Esophagus muscularis mucosa (tissue), 4 donors: Measurements from ENCODE around the gene LCORL. TPM values are rescaled to one million over a fixed set of nuclear protein-coding genes. Genes with fewer than 3 reads are reported as not detected.

Experiments used
- DNase-seq: peaks from one replicate; pipeline ENCODE4 v3.0.0-alpha.2; 2017; ENCODE audit errors: extremely low spot score
- H3K27ac ChIP-seq, 4 donors: fragments of 200-600 bp; sonication (generic); replicated peaks in 1 of 4; 1 replicate in 3 of 4; 2 replicates in 1 of 4; pipeline ENCODE4 v1.5.1; 2016 to 2019; ENCODE audit warnings: mild to moderate bottlenecking in 1 of 4
- H3K27me3 ChIP-seq, 4 donors: fragments of 200-600 bp; sonication (generic); one replicate each; pipeline versions ENCODE4 v1.5.1 to v1.6.0; 2016 to 2019
- H3K36me3 ChIP-seq, 4 donors: fragments of 200-600 bp; sonication (generic); one replicate each; pipeline ENCODE4 v1.5.1; 2016 to 2019
- H3K4me1 ChIP-seq, 4 donors: fragments of 200-600 bp; sonication (generic); one replicate each; pipeline ENCODE4 v1.5.1; 2016 to 2019
- H3K4me3 ChIP-seq, 4 donors: fragments of 200-600 bp; sonication (generic); 1 replicate in 2 of 4; 2 replicates in 2 of 4; pipeline ENCODE4 v1.5.1; 2016 to 2019; ENCODE audit warnings: mild to moderate bottlenecking in 4 of 4, moderate library complexity in 1 of 4
- H3K9me3 ChIP-seq, 4 donors: fragments of 200-600 bp; sonication (generic); 1 replicate in 3 of 4; 2 replicates in 1 of 4; pipeline ENCODE4 v1.5.1; 2016 to 2019
- EP300 ChIP-seq: sonication (generic); formaldehyde crosslinking; IDR thresholded peaks from one replicate; pipeline ENCODE4 v1.6.1; 2017; ENCODE audit warnings: antibody characterized with exemption
- POLR2A ChIP-seq: fragments of 450-650 bp; IDR thresholded peaks from one replicate; pipeline ENCODE4 v1.6.1; 2017; ENCODE audit warnings: antibody characterized with exemption, moderate library complexity, mild to moderate bottlenecking, low read depth
- POLR2AphosphoS5 ChIP-seq, 2 donors: sonication (generic); formaldehyde crosslinking; IDR thresholded peaks; one replicate each; pipeline ENCODE4 v1.6.1; 2017; ENCODE audit warnings: antibody characterized with exemption in 2 of 2
- WGBS: methylation state at CpG from one replicate; pipeline ENCODE4 v1.1.5; 2018; 5-methylcytosine and 5-hydroxymethylcytosine counted together
- intact Hi-C: fragments of 100-400 bp; cut with DNase I; formaldehyde crosslinking; loops from one replicate; pipeline ENCODE4 v1.15.1; 2023
- total RNA-seq, 4 donors: library from RNA; depleted of rRNA; stranded (reverse); fragments of >200 nt; gene quantifications; one replicate each; pipeline versions ENCODE4 v1.1.0 to v1.2.1, GENCODE V29; 2016
- TF ChIP-seq, protein P1 (sequence below), 3 experiments: fragments of 200-600 bp in 2 of 3; fragments of 450-650 bp in 1 of 3; sonication (generic) in 2 of 3; IDR thresholded peaks; one replicate each; pipeline ENCODE4 v1.5.1; 2017 to 2019; ENCODE audit warnings: antibody characterized with exemption in 3 of 3, mild to moderate bottlenecking in 2 of 3, moderate library complexity in 1 of 3

LCORL gene
- total RNA-seq, 4 donors from 2014 or later, result 7.6 to 14.1 (median 11.5) TPM

DNA sequence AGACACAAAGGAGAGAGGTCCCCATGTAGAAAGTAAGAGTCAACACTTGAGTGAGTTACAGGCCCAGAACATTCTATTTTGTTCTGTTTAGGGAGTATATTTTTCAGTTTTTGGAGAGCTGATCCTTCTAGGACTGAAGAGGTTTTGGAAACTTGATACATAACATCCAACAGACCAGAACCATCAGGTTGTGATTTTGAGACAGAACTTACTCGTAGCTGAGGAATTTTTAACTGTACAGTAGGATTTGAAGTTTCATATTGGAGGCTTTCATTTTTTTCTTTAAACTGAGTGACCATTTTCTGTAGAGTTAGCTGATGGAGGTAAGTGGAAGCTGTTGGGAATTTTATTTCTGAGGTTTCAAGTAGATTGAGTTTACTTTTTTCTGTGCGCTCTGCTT, 137.5 kb downstream of the LCORL start:
- H3K4me3 ChIP-seq, result no peak overlapping the region
- no peaks in the 10 kb centered on the region for H3K27me3 ChIP-seq
- H3K36me3 ChIP-seq, result peaks cover 2 to 15% (median 7%) of the 10 kb centered on the region in 4 donors
- WGBS, result 98% methylated on average over 2 of the region's 2 CpGs
- no peaks in the 10 kb centered on the region for H3K9me3 ChIP-seq
- intact Hi-C loops, result no loop called here
- no peaks in the 10 kb centered on the region for H3K4me1 ChIP-seq
- TF ChIP-seq, protein P1, sequence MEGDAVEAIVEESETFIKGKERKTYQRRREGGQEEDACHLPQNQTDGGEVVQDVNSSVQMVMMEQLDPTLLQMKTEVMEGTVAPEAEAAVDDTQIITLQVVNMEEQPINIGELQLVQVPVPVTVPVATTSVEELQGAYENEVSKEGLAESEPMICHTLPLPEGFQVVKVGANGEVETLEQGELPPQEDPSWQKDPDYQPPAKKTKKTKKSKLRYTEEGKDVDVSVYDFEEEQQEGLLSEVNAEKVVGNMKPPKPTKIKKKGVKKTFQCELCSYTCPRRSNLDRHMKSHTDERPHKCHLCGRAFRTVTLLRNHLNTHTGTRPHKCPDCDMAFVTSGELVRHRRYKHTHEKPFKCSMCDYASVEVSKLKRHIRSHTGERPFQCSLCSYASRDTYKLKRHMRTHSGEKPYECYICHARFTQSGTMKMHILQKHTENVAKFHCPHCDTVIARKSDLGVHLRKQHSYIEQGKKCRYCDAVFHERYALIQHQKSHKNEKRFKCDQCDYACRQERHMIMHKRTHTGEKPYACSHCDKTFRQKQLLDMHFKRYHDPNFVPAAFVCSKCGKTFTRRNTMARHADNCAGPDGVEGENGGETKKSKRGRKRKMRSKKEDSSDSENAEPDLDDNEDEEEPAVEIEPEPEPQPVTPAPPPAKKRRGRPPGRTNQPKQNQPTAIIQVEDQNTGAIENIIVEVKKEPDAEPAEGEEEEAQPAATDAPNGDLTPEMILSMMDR (IDR thresholded peaks at IDR 0.05), result no peak
- TF ChIP-seq POLR2AphosphoS5 (IDR thresholded peaks at IDR 0.05), result no peak
- TF ChIP-seq POLR2A, result no peak
- TF ChIP-seq EP300, result no peak
- no peak for DNase-seq
- no peak overlapping the region for H3K27ac ChIP-seq

DNA sequence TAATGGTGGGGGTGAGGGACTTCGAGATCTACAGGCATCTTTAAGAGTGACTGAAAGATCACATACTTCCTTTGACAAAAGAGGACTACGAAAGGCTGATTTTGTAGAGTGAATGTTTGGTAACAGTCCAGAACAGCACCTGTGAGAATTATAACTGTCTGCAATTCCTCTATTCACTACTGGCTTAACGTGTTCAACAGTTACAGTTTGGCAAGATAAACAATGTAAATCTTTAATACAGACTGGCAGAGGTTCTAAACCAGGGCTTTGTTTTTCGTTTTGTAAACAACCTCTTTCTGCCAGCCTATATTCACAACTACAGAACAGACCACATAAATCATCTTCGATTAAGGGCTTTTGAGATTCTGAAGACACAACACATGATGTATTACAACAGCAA, 143.9 kb downstream of the LCORL start:
- no peak for DNase-seq
- H3K4me3 ChIP-seq, result no peak overlapping the region
- intact Hi-C loops, result no loop called here
- H3K27me3 ChIP-seq, result no peaks in the 10 kb centered on the region
- H3K4me1 ChIP-seq, result no peaks in the 10 kb centered on the region
- H3K36me3 ChIP-seq, result no peaks in the 10 kb centered on the region
- no peak overlapping the region for H3K27ac ChIP-seq
- TF ChIP-seq, protein P1 (IDR thresholded peaks at IDR 0.05), result no peak
- TF ChIP-seq POLR2A, result no peak
- TF ChIP-seq POLR2AphosphoS5 (IDR thresholded peaks at IDR 0.05), result no peak
- TF ChIP-seq EP300, result no peak
- WGBS, result 82% methylated on average over 5 of the region's 5 CpGs
- H3K9me3 ChIP-seq, result no peaks in the 10 kb centered on the region

DNA sequence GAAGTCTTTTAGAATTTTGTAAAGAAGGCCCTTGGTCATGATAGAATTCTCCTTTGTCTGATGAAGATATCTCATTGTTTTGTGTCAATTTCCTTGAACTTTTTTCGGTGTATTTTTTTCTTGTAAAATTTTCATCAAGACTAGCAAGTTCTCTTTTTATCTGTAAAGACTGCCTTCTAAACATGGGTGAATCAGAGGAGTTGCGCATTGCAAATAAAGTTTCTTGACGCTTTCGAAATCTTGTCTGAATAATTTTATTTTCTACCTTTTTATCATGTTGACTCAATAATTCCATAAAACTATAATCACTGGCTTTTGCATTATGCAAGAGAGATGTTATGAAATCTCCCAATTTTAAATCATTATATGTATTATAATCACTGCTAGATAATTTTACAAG, 144.6 kb downstream of the LCORL start:
- 97% methylated on average over 4 of the region's 4 CpGs for WGBS
- no peaks in the 10 kb centered on the region for H3K4me1 ChIP-seq
- TF ChIP-seq POLR2A (no peak), EP300 (no peak), POLR2AphosphoS5 (IDR thresholded peaks at IDR 0.05) (no peak)
- TF ChIP-seq, protein P1 (IDR thresholded peaks at IDR 0.05), result no peak
- H3K4me3 ChIP-seq, result no peak overlapping the region
- no peaks in the 10 kb centered on the region for H3K9me3 ChIP-seq
- H3K27ac ChIP-seq, result no peak overlapping the region
- H3K27me3 ChIP-seq, result no peaks in the 10 kb centered on the region
- no peaks in the 10 kb centered on the region for H3K36me3 ChIP-seq
- no peak for DNase-seq
- intact Hi-C loops, result no loop called here

DNA sequence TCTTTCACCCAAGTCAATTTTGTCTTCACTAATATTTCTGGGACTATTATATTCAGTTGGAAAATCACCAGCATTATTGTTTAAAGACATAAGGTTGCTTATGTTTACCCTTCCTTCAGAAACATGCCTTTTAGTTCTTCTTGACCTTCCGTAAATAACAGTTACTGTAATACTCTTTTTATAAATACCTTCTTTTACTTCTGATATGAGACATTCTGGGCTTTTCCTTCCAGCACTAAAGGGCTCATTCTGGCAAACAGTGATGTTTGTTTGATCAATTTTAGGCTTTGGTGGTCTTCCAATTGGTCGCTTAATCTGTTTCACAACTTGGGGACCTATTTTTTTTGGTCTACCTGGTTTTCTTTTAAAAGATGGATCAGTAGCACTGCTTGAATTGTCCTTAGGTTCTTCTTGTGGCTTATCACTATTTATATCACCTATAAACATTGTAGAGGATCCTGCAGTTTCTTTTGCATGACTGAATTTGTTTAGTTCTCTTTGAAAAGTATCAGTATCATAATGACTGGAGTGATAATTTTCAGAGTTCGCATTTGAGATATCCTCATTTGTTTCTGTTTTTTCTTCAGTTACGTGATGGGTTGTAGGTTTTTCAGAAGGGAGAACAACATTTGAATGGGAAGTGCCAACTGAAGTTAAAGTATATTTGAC, 146.0 kb downstream of the LCORL start:
- Histone ChIP-seq H3K4me3 (no peak overlapping the region), H3K9me3 (no peaks in the 10 kb centered on the region), H3K4me1 (no peaks in the 10 kb centered on the region), H3K36me3 (no peaks in the 10 kb centered on the region), H3K27ac (no peak overlapping the region), H3K27me3 (no peaks in the 10 kb centered on the region)
- TF ChIP-seq POLR2AphosphoS5 (IDR thresholded peaks at IDR 0.05) (no peak), POLR2A (no peak), EP300 (no peak)
- TF ChIP-seq, protein P1 (IDR thresholded peaks at IDR 0.05), result no peak
- intact Hi-C loops, result no loop called here
- WGBS, result 98% methylated on average over 4 of the region's 4 CpGs
- no peak for DNase-seq

DNA sequence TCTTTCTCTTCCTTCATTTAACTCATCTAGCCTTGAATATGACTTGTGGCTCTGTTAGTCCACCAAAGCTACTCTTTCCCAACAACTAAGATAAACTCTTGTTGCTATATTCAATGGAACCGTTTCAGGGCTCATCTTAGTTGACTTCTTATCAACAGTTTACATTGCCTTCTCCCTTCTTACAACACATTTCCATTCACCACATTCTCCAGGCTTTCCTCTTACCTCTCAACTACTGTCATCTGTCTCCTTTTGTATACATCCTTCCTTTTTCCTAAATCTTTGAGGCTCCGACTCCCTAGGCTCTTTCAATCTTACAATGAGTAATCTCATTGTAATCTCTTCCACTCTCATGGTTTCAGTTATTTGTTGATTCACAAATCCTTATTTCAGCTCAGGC, 152.2 kb downstream of the LCORL start:
- Histone ChIP-seq H3K36me3 (no peaks in the 10 kb centered on the region), H3K27me3 (no peaks in the 10 kb centered on the region), H3K4me1 (no peaks in the 10 kb centered on the region), H3K4me3 (no peak overlapping the region), H3K27ac (no peak overlapping the region), H3K9me3 (no peaks in the 10 kb centered on the region)
- intact Hi-C loops, result no loop called here
- WGBS, result 61% methylated on average over 2 of the region's 2 CpGs
- TF ChIP-seq POLR2A, result no peak
- no peak for TF ChIP-seq EP300
- TF ChIP-seq, protein P1 (IDR thresholded peaks at IDR 0.05), result no peak
- TF ChIP-seq POLR2AphosphoS5 (IDR thresholded peaks at IDR 0.05), result no peak
- DNase-seq, result no peak
